Measurements from ENCODE around the gene GNAQ. TPM values are rescaled to one million over a fixed set of nuclear protein-coding genes. Genes with fewer than 3 reads are reported as not detected.

GNAQ gene
- total and polyA plus RNA-seq, 2 donors from 2014 or later, result 16.2 to 83.4 TPM

DNA sequence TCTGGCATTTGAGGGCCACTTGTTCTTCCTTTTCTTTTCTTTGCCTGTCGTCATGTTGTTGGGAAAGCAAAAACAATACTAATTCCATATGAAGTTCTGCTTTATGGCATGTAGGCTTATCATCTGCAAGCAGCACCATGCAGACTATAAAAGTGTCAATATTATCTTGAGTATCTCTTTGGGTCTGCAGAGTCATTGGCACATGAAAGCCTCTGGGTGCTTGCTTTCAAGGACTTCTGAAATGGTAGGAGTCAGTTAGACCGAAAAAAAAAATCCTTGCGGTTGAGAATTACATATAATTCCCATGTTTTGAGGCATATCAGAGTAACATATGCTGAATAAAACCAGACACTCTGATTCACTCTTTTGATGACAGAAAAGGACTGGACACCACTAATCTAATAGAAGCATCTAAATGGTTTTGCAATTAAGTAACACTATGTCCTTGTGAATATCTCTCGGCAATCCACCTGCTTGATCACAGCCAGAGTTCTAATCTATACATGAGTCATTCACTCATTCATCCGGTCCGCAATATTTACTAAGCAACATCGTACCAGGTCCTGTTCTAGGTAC, 44.4 kb downstream of the GNAQ start:
- no peak overlapping the region for H3K27ac ChIP-seq (ENCODE audit: low read depth in 2 of 2, low read length in 2 of 2)
- DNase-seq (no peak), FAIRE-seq (no peak)
- no peaks in the 10 kb centered on the region for H3K9me3 ChIP-seq (ENCODE audit: control insufficient read depth in 2 of 3, insufficient read depth in 1 of 3, low read length in 3 of 3)
- TF ChIP-seq, protein P1, sequence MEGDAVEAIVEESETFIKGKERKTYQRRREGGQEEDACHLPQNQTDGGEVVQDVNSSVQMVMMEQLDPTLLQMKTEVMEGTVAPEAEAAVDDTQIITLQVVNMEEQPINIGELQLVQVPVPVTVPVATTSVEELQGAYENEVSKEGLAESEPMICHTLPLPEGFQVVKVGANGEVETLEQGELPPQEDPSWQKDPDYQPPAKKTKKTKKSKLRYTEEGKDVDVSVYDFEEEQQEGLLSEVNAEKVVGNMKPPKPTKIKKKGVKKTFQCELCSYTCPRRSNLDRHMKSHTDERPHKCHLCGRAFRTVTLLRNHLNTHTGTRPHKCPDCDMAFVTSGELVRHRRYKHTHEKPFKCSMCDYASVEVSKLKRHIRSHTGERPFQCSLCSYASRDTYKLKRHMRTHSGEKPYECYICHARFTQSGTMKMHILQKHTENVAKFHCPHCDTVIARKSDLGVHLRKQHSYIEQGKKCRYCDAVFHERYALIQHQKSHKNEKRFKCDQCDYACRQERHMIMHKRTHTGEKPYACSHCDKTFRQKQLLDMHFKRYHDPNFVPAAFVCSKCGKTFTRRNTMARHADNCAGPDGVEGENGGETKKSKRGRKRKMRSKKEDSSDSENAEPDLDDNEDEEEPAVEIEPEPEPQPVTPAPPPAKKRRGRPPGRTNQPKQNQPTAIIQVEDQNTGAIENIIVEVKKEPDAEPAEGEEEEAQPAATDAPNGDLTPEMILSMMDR (IDR thresholded peaks at IDR 0.05; ENCODE audit: borderline replicate concordance, extremely low read depth, insufficient read depth), result no peak
- H3K27me3 ChIP-seq (ENCODE audit: control insufficient read depth, insufficient read depth, low read length), result no peaks in the 10 kb centered on the region
- no peak overlapping the region for H3K4me3 ChIP-seq (ENCODE audit: low read length in 3 of 3)
- H3K4me1 ChIP-seq (ENCODE audit: control insufficient read depth in 2 of 3, insufficient read depth in 2 of 3, low read depth in 1 of 3, low read length in 3 of 3), result peaks cover 0 to 18% (median 11%) of the 10 kb centered on the region in 3 donors
- no peaks in the 10 kb centered on the region for H3K36me3 ChIP-seq (ENCODE audit: control insufficient read depth in 2 of 3, insufficient read depth in 3 of 3, low read length in 3 of 3)
- no peak overlapping the region for H3K9ac ChIP-seq (ENCODE audit: low read length in 3 of 3)
- intact Hi-C loops (cut with DNase I), result no loop called here

DNA sequence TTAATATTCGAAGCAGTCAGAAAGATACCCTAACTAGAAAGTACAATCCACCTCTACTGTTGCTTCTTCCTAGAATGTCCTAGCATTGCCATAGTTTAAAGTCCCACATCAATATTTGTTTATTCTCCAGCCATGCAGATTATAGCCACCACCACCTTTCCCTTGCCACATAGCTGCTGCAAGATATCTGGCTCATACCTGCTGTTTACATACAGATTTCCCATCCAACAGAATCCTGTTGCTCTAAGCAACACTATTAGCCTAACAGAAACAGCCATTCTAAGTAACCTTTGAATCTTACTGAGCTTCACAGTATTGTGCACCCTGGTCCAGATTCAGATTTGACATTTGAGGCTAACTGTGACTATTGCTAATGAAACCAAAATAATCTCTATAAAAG, 45.6 kb downstream of the GNAQ start:
- no peak overlapping the region for H3K9ac ChIP-seq (ENCODE audit: low read length in 3 of 3)
- H3K27ac ChIP-seq (ENCODE audit: low read depth in 2 of 2, low read length in 2 of 2), result no peak overlapping the region
- DNase-seq (no peak), FAIRE-seq (no peak)
- H3K4me1 ChIP-seq (ENCODE audit: control insufficient read depth in 2 of 3, insufficient read depth in 2 of 3, low read depth in 1 of 3, low read length in 3 of 3), result peaks cover 5 to 26% (median 19%) of the 10 kb centered on the region in 3 donors
- H3K9me3 ChIP-seq (ENCODE audit: control insufficient read depth in 2 of 3, insufficient read depth in 1 of 3, low read length in 3 of 3), result no peaks in the 10 kb centered on the region
- H3K36me3 ChIP-seq (ENCODE audit: control insufficient read depth in 2 of 3, insufficient read depth in 3 of 3, low read length in 3 of 3), result no peaks in the 10 kb centered on the region
- intact Hi-C loops (cut with DNase I), result no loop called here
- no peak overlapping the region for H3K4me3 ChIP-seq (ENCODE audit: low read length in 3 of 3)
- TF ChIP-seq, protein P1 (IDR thresholded peaks at IDR 0.05; ENCODE audit: borderline replicate concordance, extremely low read depth, insufficient read depth), result no peak
- no peaks in the 10 kb centered on the region for H3K27me3 ChIP-seq (ENCODE audit: control insufficient read depth, insufficient read depth, low read length)

GRCh38 chr9:77983320-77983662, 48.3 kb downstream of the GNAQ start:
- no peak overlapping the region for H3K4me3 ChIP-seq (ENCODE audit: low read length in 3 of 3)
- no peak for FAIRE-seq
- TF ChIP-seq, protein P1 (IDR thresholded peaks at IDR 0.05; ENCODE audit: borderline replicate concordance, extremely low read depth, insufficient read depth), result no peak
- no peaks in the 10 kb centered on the region for H3K36me3 ChIP-seq (ENCODE audit: control insufficient read depth in 2 of 3, insufficient read depth in 3 of 3, low read length in 3 of 3)
- peaks cover 9 to 30% (median 21%) of the 10 kb centered on the region in 3 donors for H3K4me1 ChIP-seq (ENCODE audit: control insufficient read depth in 2 of 3, insufficient read depth in 2 of 3, low read depth in 1 of 3, low read length in 3 of 3)
- intact Hi-C loops (cut with DNase I), result no loop called here
- H3K27ac ChIP-seq (ENCODE audit: low read depth in 2 of 2, low read length in 2 of 2), result no peak overlapping the region
- no peaks in the 10 kb centered on the region for H3K9me3 ChIP-seq (ENCODE audit: control insufficient read depth in 2 of 3, insufficient read depth in 1 of 3, low read length in 3 of 3)
- no peak for DNase-seq
- no peak overlapping the region for H3K9ac ChIP-seq (ENCODE audit: low read length in 3 of 3)
- H3K27me3 ChIP-seq (ENCODE audit: control insufficient read depth, insufficient read depth, low read length), result no peaks in the 10 kb centered on the region
